ENCODE measurements around the gene RNF168.
"Not testable (repeated sequence)": the region's sequence is repeated elsewhere in the genome, so short reads cannot be mapped to it uniquely, and the experiment has no call there.

The RNF168 gene

GRCh38 chr3:196432137-196432879 is 71.3 kb downstream of the RNF168 start, which contains the start of gene UBXN7:
Gene UBXN7, minus strand, starts transcription at chr3:196432427. Its CDS starts 28 bp downstream, at chr3:196432399.
- DNase-seq (ENCODE audit: low spot score in 2 of 2), result peak; percentile 83 to 96
- H3K4me1 ChIP-seq, result peaks cover 9% of the 10 kb centered on the region
- in situ Hi-C loops (cut with MboI; ENCODE audit: low sequenced_read_pairs), result no loop called here

DNA sequence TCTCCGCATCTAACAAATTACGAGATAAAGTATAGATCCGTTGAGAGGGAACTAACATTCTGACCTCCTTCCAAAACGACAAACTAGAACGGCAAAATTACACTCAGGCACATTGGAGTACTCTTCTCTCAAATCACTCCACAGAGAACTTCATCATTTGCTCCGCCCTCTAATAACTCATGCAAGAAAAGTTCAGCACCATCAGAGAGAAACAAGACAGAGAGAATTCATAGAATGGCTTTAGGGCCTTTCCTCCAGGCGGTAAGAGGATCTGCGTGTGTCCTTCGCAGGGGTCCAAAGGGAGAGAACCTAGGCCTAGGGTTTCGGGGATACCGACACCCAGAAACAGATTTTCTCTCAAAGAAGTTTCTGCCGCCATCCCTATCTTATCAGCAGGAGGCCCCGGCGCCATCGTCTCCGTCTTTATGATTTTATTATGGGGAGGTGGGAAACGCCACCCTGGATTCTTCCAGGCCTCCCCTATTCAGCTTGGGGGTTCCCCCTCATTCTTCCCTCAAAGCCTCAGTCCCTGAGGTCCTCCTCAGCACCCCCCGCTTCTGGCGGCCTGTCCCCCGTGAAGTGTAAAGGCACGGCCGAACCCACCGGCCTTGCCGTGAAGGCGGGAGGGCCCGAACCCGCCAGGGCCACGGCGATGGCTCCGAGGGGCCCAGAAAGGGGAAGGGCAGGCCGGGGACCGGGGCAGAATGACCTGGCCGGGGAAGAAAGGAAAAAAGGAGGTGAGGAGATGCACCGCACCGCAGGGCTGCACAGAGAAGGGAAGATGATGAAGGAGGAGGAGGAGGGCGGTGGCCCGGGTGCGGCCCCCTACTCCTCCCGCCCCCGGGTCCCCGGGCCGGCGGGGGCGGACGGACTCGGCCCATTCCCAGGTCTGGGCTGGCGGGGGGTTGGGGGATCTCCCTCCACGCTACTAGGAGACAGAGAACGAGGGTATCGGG is 72.1 kb downstream of the RNF168 start:
- Histone ChIP-seq H3K4me1 (peaks cover 4% of the 10 kb centered on the region), H3K9me3 (no peaks in the 10 kb centered on the region), H3K27me3 (ENCODE audit: low read depth) (no peaks in the 10 kb centered on the region), H3K4me3 (peak overlapping the region; percentile 97), H3K36me3 (replicated peaks) (peaks cover 8% of the 10 kb centered on the region)
- in situ Hi-C loops (cut with MboI; ENCODE audit: low sequenced_read_pairs), result no loop called here
- DNase-seq (ENCODE audit: low spot score in 2 of 2), result peak; percentile 40 to 56

More at GRCh38 chr3:196432137-196432879, 71.3 kb downstream of the RNF168 start, which contains the start of gene UBXN7:
- no peaks in the 10 kb centered on the region for H3K27me3 ChIP-seq (ENCODE audit: low read depth)
- no peaks in the 10 kb centered on the region for H3K9me3 ChIP-seq
- peak within 1 kb of the TSS; percentile 97 for H3K4me3 ChIP-seq
- peaks cover 8% of the 10 kb centered on the region for H3K36me3 ChIP-seq (replicated peaks)

DNA sequence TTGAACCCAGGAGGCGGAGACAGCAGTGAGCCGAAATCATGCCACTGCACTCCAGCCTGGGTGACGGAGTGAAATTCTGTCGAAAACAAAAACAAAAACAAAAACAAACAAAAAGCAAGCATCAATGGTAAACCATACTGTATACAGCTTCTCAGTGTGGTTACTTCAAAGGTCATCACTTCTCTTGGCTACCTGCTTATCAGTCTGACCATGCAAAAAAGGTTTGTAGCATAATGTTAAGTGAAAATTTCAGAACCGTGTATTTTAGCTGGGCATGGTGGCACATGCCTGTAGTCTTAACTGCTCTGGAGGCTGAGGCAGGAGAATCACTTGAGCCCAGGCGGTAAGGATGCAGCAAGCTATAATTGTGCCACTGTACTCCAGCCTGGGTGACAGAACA is 75.5 kb downstream of the RNF168 start:
- Histone ChIP-seq H3K9me3 (no peaks in the 10 kb centered on the region), H3K4me3 (no peak overlapping the region), H3K4me1 (peaks cover 4% of the 10 kb centered on the region), H3K36me3 (replicated peaks) (peaks cover 8% of the 10 kb centered on the region), H3K27me3 (ENCODE audit: low read depth) (no peaks in the 10 kb centered on the region)
- DNase-seq (ENCODE audit: low spot score in 2 of 2), result no peak
- in situ Hi-C loops (cut with MboI; ENCODE audit: low sequenced_read_pairs), result no loop called here

- DNase-seq (ENCODE audit: low spot score in 2 of 2); H3K4me1 ChIP-seq; H3K27me3 ChIP-seq (ENCODE audit: low read depth); H3K9me3 ChIP-seq; H3K36me3 ChIP-seq (replicated peaks); H3K4me3 ChIP-seq; in situ Hi-C loops (cut with MboI; ENCODE audit: low sequenced_read_pairs): not testable (repeated sequence)
These were observed 79.1 kb downstream of the RNF168 start for GRCh38 chr3:196424421-196424820.

GRCh38 chr3:196423044-196423781 is 80.4 kb downstream of the RNF168 start:
- Histone ChIP-seq H3K27me3 (ENCODE audit: low read depth) (no peaks in the 10 kb centered on the region), H3K36me3 (replicated peaks) (peaks cover 5% of the 10 kb centered on the region), H3K4me1 (no peaks in the 10 kb centered on the region), H3K9me3 (no peaks in the 10 kb centered on the region), H3K4me3 (no peak overlapping the region)
- DNase-seq (ENCODE audit: low spot score in 2 of 2), result peak in 1 of 2 experiments; percentile 44
- in situ Hi-C loops (cut with MboI; ENCODE audit: low sequenced_read_pairs), result no loop called here

- in situ Hi-C loops (cut with MboI; ENCODE audit: low sequenced_read_pairs); H3K4me1 ChIP-seq; H3K4me3 ChIP-seq; H3K9me3 ChIP-seq; H3K36me3 ChIP-seq (replicated peaks); H3K27me3 ChIP-seq (ENCODE audit: low read depth); DNase-seq (ENCODE audit: low spot score in 2 of 2): not testable (repeated sequence)
These were observed 81.9 kb downstream of the RNF168 start for GRCh38 chr3:196421668-196422067.

DNA sequence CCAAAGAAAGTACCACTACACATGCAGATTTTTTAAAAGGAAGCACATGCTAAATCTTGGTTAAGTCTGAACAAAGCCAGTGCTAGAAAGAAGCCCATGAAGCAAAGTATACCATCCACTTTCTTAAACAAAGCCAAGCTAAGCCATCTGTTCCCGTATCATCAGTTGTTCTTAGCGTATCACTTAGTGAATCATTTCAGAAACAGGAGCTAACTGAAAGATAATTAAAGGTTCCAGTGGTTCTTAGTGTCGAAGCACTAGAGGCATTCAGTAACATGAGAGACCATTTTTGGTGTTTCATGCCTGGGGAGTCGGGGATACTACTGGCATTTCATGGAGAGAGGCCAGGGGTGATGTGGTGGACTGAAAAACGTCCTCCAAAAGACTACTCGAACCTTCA is 84.2 kb downstream of the RNF168 start:
- no peak for DNase-seq (ENCODE audit: low spot score in 2 of 2)
- Histone ChIP-seq H3K9me3 (no peaks in the 10 kb centered on the region), H3K27me3 (ENCODE audit: low read depth) (no peaks in the 10 kb centered on the region), H3K4me1 (no peaks in the 10 kb centered on the region), H3K36me3 (replicated peaks) (no peaks in the 10 kb centered on the region), H3K4me3 (no peak overlapping the region)
- in situ Hi-C loops (cut with MboI; ENCODE audit: low sequenced_read_pairs), result no loop called here
